Lower lobe of right lung (tissue), 2 donors: ENCODE results near the gene ST6GALNAC5. TPM values are rescaled to one million over a fixed set of nuclear protein-coding genes. Genes with fewer than 3 reads are reported as not detected.

ENCODE experiments used
- ATAC-seq, 2 donors: fragments of 200-7000 bp; cut with Tn5 transposase; one replicate each; pipeline ENCODE4 v1.9.1; 2020 to 2022; ENCODE audit warnings: mild to moderate bottlenecking in 2 of 2, moderate library complexity in 2 of 2
- DNase-seq: peaks from one replicate; pipeline ENCODE4 v3.0.0-alpha.2; 2020
- H3K27ac ChIP-seq: fragments of 200-600 bp; one replicate; pipeline ENCODE4 v1.8.0; 2022
- H3K27me3 ChIP-seq: fragments of 200-600 bp; one replicate; pipeline ENCODE4 v1.8.0; 2022; ENCODE audit warnings: low read depth
- H3K36me3 ChIP-seq: fragments of 200-600 bp; one replicate; pipeline ENCODE4 v1.8.0; 2022; ENCODE audit warnings: mild to moderate bottlenecking
- H3K4me1 ChIP-seq: fragments of 200-600 bp; one replicate; pipeline ENCODE4 v1.8.0; 2022
- H3K4me3 ChIP-seq: fragments of 200-600 bp; one replicate; pipeline ENCODE4 v1.8.0; 2022; ENCODE audit warnings: mild to moderate bottlenecking
- H3K9me3 ChIP-seq: fragments of 200-600 bp; one replicate; pipeline ENCODE4 v1.8.0; 2022
- intact Hi-C: fragments of 100-400 bp; cut with DNase I; formaldehyde crosslinking; loops from one replicate; pipeline ENCODE4 v1.11.0; 2022
- total RNA-seq: library from RNA; stranded (reverse); fragmentation: NEBNext Ultra II Directional; extraction: Animal tissue kit (Norgen Biotek cat#: 25700); gene quantifications from one replicate; pipeline ENCODE4 v1.2.1, GENCODE V29; 2021
- TF ChIP-seq, protein P1 (sequence below): fragments of 200-600 bp; IDR thresholded peaks from one replicate; pipeline ENCODE4 v1.8.0; 2022; ENCODE audit warnings: antibody characterized with exemption, mild to moderate bottlenecking
- donor health status: DM: no; HTN: yes; CAD: no; lungs with severe emphysema.

ST6GALNAC5 gene
- total RNA-seq, 1 donor from 2014 or later = 16.3 TPM

DNA sequence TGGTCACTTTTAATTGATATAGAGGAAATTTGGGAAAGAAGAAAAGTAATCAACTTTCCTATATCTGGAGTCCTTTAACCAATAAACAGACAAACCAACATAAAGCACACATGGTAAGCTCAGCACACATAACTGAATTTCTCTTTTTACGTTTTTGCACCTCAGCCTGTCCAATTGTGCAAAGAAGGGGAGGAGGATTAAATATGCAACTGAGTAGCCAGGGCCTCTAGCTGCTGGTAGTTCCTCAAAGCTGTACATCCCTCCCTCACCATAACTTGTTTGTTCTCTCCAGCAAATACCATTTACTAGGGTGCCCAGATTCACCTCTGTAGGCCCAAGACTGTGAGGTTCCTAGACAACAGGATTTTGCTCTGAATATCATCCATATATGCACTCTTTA, 25.4 kb downstream of the ST6GALNAC5 start:
- TF ChIP-seq, protein P1, sequence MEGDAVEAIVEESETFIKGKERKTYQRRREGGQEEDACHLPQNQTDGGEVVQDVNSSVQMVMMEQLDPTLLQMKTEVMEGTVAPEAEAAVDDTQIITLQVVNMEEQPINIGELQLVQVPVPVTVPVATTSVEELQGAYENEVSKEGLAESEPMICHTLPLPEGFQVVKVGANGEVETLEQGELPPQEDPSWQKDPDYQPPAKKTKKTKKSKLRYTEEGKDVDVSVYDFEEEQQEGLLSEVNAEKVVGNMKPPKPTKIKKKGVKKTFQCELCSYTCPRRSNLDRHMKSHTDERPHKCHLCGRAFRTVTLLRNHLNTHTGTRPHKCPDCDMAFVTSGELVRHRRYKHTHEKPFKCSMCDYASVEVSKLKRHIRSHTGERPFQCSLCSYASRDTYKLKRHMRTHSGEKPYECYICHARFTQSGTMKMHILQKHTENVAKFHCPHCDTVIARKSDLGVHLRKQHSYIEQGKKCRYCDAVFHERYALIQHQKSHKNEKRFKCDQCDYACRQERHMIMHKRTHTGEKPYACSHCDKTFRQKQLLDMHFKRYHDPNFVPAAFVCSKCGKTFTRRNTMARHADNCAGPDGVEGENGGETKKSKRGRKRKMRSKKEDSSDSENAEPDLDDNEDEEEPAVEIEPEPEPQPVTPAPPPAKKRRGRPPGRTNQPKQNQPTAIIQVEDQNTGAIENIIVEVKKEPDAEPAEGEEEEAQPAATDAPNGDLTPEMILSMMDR = no peak
- no peaks in the 10 kb centered on the region for H3K36me3 ChIP-seq
- no peaks in the 10 kb centered on the region for H3K4me1 ChIP-seq
- H3K9me3 ChIP-seq = no peaks in the 10 kb centered on the region
- no peak overlapping the region for H3K27ac ChIP-seq
- no peaks in the 10 kb centered on the region for H3K27me3 ChIP-seq
- DNase-seq (no peak), ATAC-seq (no peak)
- intact Hi-C loops = no loop called here
- H3K4me3 ChIP-seq = no peak overlapping the region

DNA sequence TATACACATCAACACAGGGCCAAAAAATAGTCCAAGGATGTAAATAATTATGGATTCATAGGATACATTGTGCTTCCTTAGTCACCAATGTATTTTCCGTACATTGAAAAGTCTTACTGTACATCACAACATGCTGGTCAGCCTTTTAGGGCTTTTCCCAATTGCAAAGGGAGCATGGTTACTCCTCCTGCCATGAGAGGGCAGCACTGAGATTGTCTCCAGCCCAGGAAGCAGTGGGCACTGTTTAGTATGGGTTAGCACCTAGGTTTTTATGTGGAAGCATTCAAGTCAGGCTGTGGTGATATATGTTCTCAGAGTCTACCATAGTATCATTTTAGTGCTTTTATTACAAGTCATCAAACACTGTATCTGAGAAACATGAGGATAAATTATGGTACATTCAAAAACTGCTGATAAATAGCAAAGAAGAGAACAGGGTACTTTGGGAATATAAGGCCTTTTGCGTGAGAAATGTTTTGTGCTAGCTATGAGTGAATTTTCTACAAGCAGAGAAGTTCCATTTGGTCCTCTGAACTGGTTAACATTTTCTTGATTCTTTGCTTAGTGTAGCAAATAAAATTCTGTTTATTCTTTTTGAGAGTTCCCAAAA, 34.0 kb downstream of the ST6GALNAC5 start:
- no peaks in the 10 kb centered on the region for H3K9me3 ChIP-seq
- H3K36me3 ChIP-seq = no peaks in the 10 kb centered on the region
- DNase-seq (no peak), ATAC-seq (peak; percentile 64 to 66)
- TF ChIP-seq, protein P1 = peak; percentile 62
- intact Hi-C loops = no loop called here
- no peaks in the 10 kb centered on the region for H3K4me1 ChIP-seq
- H3K27ac ChIP-seq = no peak overlapping the region
- H3K27me3 ChIP-seq = no peaks in the 10 kb centered on the region
- no peak overlapping the region for H3K4me3 ChIP-seq

DNA sequence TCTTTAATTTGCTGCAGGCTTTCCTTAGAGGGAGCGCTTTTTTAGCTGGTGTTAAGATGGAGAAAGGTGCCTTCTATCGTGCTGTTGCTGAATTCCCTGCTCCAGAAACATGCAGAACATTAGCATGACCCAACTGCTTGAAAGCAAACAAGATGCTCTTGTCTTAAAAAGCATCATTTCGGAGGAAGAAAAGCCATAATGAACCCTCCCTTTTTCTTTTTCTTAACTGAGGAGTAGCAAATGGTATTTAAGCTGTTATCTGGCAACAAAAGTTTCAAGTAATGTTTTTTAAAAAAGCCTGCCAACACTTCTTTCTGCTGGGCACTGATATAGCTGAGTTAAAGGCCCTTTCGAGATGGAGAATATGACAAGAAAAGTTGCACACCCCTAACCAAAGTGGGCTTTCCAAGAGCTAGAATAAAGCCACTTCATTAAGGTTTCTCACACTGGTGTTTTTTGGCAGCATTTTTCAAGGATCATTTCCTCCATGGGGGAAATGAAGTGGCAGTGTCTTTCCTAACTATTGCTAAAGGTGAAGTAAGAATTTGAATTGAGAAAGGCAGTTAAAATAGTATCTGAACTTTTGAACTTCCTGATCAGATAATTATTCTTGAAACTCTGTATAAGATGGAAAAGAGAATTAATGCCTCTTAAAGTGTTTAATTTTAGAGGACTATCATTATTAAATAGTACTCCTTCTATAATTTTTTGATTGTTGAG, 38.8 kb downstream of the ST6GALNAC5 start:
- no peak overlapping the region for H3K27ac ChIP-seq
- H3K4me3 ChIP-seq = no peak overlapping the region
- no peaks in the 10 kb centered on the region for H3K4me1 ChIP-seq
- no peak for ATAC-seq
- DNase-seq = no peak
- no peaks in the 10 kb centered on the region for H3K9me3 ChIP-seq
- H3K27me3 ChIP-seq = no peaks in the 10 kb centered on the region
- intact Hi-C loops = no loop called here
- H3K36me3 ChIP-seq = no peaks in the 10 kb centered on the region
- TF ChIP-seq, protein P1 = no peak

DNA sequence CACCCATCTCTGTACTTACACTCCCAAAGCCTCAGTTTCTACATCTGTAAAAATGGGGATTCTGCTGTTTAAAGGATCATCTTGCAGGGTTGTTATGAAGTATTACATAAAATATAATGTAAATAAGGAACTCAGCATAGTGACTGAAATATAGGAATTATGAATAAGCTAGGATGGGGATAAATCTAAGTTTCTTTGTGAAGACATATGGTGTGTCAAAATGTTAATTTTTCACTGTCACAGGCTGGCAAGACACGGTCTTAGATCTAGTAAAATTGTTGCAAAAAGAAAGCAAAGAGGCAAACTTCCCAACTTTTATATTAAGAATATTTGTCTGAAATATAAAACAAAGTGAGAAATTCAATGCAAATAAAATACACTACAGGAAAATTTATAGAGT, 42.0 kb downstream of the ST6GALNAC5 start:
- H3K27ac ChIP-seq = no peak overlapping the region
- H3K27me3 ChIP-seq = no peaks in the 10 kb centered on the region
- no peaks in the 10 kb centered on the region for H3K36me3 ChIP-seq
- DNase-seq = no peak
- H3K4me3 ChIP-seq = no peak overlapping the region
- no peaks in the 10 kb centered on the region for H3K4me1 ChIP-seq
- intact Hi-C loops = no loop called here
- no peaks in the 10 kb centered on the region for H3K9me3 ChIP-seq
- no peak for ATAC-seq
- TF ChIP-seq, protein P1 = no peak

DNA sequence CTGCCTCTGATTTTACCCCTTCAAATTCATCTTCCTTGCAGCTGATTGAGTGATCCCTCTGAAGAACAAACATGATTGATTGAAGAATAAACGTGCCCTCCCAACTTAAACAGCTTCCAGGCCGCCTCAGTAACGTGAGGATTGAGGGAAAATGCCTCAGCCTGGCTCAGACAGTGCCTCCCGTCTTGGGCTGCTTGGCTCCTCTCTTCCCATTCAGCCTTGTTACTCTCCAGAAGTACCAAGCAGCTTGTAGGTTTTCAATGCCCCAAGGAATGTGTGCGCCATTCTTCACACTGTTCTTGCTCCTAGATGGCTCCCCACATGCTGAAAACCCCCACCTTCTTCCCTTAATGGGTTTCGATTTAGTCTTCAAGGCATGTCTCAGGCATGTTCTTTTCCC, 51.8 kb downstream of the ST6GALNAC5 start:
- DNase-seq = no peak
- no peaks in the 10 kb centered on the region for H3K36me3 ChIP-seq
- no peak overlapping the region for H3K4me3 ChIP-seq
- no peak overlapping the region for H3K27ac ChIP-seq
- intact Hi-C loops = no loop called here
- peak in 1 of 2 donors; percentile 12 for ATAC-seq
- no peaks in the 10 kb centered on the region for H3K4me1 ChIP-seq
- H3K9me3 ChIP-seq = no peaks in the 10 kb centered on the region
- no peaks in the 10 kb centered on the region for H3K27me3 ChIP-seq
- TF ChIP-seq, protein P1 = no peak
